ENCODE results near the gene CLN5. TPM values are rescaled to one million over a fixed set of nuclear protein-coding genes. Genes with fewer than 3 reads are reported as not detected.

The CLN5 gene
- polyA plus RNA-seq, 1 donor (not counting 4 experiments of a cell fraction or from before 2014, with no cell fraction given), result 32.4 TPM

DNA sequence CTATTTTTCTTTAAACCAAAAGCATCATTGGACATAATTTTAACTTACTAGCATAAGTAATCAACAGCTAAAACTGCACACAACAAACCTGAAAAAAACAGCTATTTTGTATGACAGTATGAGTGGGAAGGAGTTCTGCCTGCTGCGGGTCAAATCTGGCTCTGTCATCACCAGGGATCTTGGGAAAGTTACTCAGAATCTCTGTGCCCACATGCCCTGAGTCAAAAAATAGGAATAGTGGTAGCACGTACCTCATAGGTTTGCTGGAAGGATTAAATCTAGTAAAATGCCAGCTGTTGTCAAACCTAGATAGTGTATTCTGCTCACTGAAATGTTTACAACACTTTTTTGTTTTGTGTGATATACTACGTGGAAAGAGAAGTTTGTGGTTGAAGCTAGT is 1.1 kb downstream of the CLN5 start:
- Histone ChIP-seq H3K4me2 (ENCODE audit: control insufficient read depth, extremely low read depth, insufficient read depth, low read depth, low read length) (peak overlapping the region; percentile 99), H3K4me3 (ENCODE audit: control insufficient read depth in 2 of 3, extremely low read depth in 1 of 3, insufficient read depth in 2 of 3, low read depth in 1 of 3, low read length in 3 of 3) (peak overlapping the region; percentile 79 to 96 (median 95)), H3K9ac (ENCODE audit: control insufficient read depth, extremely low read depth, insufficient read depth, low read length) (peak overlapping the region; percentile 97), H2AFZ (ENCODE audit: control insufficient read depth, low read length) (peak overlapping the region; percentile 88), H3K27ac (ENCODE audit: control insufficient read depth, insufficient read depth, low read length) (peak overlapping the region; percentile 88), H3K9me1 (ENCODE audit: control insufficient read depth, extremely low read depth, insufficient read depth, low read length) (no peaks in the 10 kb centered on the region), H3K79me2 (ENCODE audit: control insufficient read depth, insufficient read depth, low read length) (peaks cover 25% of the 10 kb centered on the region), H3K4me1 (ENCODE audit: control insufficient read depth, extremely low read depth, insufficient read depth, low read length) (peaks cover 26% of the 10 kb centered on the region), H3K27me3 (ENCODE audit: control insufficient read depth, extremely low read depth, insufficient read depth, low read length) (no peaks in the 10 kb centered on the region), H3K9me3 (ENCODE audit: control insufficient read depth, low read depth, low read length) (no peaks in the 10 kb centered on the region), H4K20me1 (ENCODE audit: control insufficient read depth, extremely low read depth, insufficient read depth, low read length) (no peaks in the 10 kb centered on the region), H3K36me3 (ENCODE audit: control insufficient read depth in 2 of 2, extremely low read depth in 1 of 2, insufficient read depth in 2 of 2, low read length in 2 of 2) (peaks cover 2% of the 10 kb centered on the region in 2 experiments)
- TF ChIP-seq EZH2 (IDR thresholded peaks at IDR 0.05; ENCODE audit: low read length), result no peak
- TF ChIP-seq, protein P1, sequence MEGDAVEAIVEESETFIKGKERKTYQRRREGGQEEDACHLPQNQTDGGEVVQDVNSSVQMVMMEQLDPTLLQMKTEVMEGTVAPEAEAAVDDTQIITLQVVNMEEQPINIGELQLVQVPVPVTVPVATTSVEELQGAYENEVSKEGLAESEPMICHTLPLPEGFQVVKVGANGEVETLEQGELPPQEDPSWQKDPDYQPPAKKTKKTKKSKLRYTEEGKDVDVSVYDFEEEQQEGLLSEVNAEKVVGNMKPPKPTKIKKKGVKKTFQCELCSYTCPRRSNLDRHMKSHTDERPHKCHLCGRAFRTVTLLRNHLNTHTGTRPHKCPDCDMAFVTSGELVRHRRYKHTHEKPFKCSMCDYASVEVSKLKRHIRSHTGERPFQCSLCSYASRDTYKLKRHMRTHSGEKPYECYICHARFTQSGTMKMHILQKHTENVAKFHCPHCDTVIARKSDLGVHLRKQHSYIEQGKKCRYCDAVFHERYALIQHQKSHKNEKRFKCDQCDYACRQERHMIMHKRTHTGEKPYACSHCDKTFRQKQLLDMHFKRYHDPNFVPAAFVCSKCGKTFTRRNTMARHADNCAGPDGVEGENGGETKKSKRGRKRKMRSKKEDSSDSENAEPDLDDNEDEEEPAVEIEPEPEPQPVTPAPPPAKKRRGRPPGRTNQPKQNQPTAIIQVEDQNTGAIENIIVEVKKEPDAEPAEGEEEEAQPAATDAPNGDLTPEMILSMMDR (optimal IDR thresholded peaks at IDR 0.05 in 1 of 3, IDR thresholded peaks at IDR 0.05 in 1 of 3, conservative IDR thresholded peaks at IDR 0.05 in 1 of 3; ENCODE audit: extremely low read depth in 1 of 3, insufficient read depth in 2 of 3, low read length in 3 of 3), result no peak
- FAIRE-seq (peak; percentile 67), DNase-seq (ENCODE audit: low read depth, low spot score) (no peak)
- dilution Hi-C loops (cut with MboI; ENCODE audit: extremely low pct_ligation_motif_present, low sequenced_read_pairs), result no loop called here

DNA sequence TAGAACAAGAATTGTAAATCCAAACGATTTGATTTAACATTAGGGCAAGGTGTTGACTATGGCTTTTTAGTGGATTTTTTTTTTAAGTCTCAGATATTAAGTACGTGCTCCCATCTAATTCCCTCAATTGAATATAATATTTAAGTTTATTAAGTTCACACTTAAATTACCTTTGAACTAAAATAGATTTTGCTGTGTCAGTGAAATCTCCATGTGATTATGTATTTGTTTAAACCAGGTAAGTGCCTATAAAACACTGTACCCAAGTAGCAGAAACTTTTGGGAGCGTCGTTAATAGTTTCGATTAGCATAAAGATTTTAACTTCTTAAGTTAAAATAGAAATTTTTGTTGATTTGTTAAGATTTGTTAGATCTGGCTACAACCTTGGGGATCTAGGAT is 1.6 kb downstream of the CLN5 start:
- FAIRE-seq (no peak), DNase-seq (ENCODE audit: low read depth, low spot score) (no peak)
- peaks cover 2 to 4% of the 10 kb centered on the region in 2 experiments for H3K36me3 ChIP-seq (ENCODE audit: control insufficient read depth in 2 of 2, extremely low read depth in 1 of 2, insufficient read depth in 2 of 2, low read length in 2 of 2)
- dilution Hi-C loops (cut with MboI; ENCODE audit: extremely low pct_ligation_motif_present, low sequenced_read_pairs), result no loop called here
- TF ChIP-seq EZH2 (IDR thresholded peaks at IDR 0.05; ENCODE audit: low read length), result no peak
- TF ChIP-seq, protein P1 (optimal IDR thresholded peaks at IDR 0.05 in 1 of 3, IDR thresholded peaks at IDR 0.05 in 1 of 3, conservative IDR thresholded peaks at IDR 0.05 in 1 of 3; ENCODE audit: extremely low read depth in 1 of 3, insufficient read depth in 2 of 3, low read length in 3 of 3), result no peak
- H3K9me1 ChIP-seq (ENCODE audit: control insufficient read depth, extremely low read depth, insufficient read depth, low read length), result no peaks in the 10 kb centered on the region
- H3K27me3 ChIP-seq (ENCODE audit: control insufficient read depth, extremely low read depth, insufficient read depth, low read length), result no peaks in the 10 kb centered on the region
- H3K4me3 ChIP-seq (ENCODE audit: control insufficient read depth in 2 of 3, extremely low read depth in 1 of 3, insufficient read depth in 2 of 3, low read depth in 1 of 3, low read length in 3 of 3), result peak overlapping the region in 2 of 3 experiments; percentile 79 to 96
- peaks cover 26% of the 10 kb centered on the region for H3K4me1 ChIP-seq (ENCODE audit: control insufficient read depth, extremely low read depth, insufficient read depth, low read length)
- H3K27ac ChIP-seq (ENCODE audit: control insufficient read depth, insufficient read depth, low read length), result peak overlapping the region; percentile 88
- H3K9ac ChIP-seq (ENCODE audit: control insufficient read depth, extremely low read depth, insufficient read depth, low read length), result peak overlapping the region; percentile 97
- H3K9me3 ChIP-seq (ENCODE audit: control insufficient read depth, low read depth, low read length), result no peaks in the 10 kb centered on the region
- peaks cover 25% of the 10 kb centered on the region for H3K79me2 ChIP-seq (ENCODE audit: control insufficient read depth, insufficient read depth, low read length)
- no peak overlapping the region for H2AFZ ChIP-seq (ENCODE audit: control insufficient read depth, low read length)
- H3K4me2 ChIP-seq (ENCODE audit: control insufficient read depth, extremely low read depth, insufficient read depth, low read depth, low read length), result peak overlapping the region; percentile 99
- H4K20me1 ChIP-seq (ENCODE audit: control insufficient read depth, extremely low read depth, insufficient read depth, low read length), result no peaks in the 10 kb centered on the region

Data from keratinocyte (primary cell).